ENCODE results near the gene NAV2. TPM values are rescaled to one million over a fixed set of nuclear protein-coding genes. Genes with fewer than 3 reads are reported as not detected.

Gene NAV2
- total RNA-seq, 1 experiment from 2014 or later, result 46.3 TPM

DNA sequence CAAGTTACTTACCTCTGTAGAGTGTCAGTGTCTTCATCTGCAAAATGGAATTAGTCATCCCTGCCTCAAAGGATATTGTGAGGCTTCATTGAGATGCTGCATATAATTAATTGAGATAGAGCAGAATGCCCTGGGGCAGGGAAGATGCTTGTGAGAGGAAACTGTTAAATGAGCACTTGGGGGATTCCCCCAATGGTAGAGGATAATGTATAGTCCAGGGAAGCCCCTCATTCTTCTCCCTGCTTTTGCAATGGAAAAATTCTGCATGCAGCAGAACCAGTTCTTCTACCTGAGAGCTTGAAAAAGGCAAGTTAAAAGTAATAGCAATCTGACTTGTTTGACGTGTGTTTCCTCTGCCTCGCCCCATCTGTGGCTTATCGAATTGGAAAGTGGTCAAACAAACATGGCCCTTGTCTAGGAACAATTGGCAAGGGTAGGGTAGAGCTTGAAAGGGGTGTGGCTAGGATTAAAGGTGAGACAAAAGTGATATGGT, 90.9 kb downstream of the NAV2 start:
- Mint-ChIP-seq H3K4me3 (no peak overlapping the region), H3K9me3 (no peaks in the 10 kb centered on the region), H3K36me3 (ENCODE audit: insufficient read depth in 1 of 3, low read depth in 3 of 3) (peaks cover 3 to 10% (median 3%) of the 10 kb centered on the region in 3 experiments; a peak in 4 of 7 replicates), H3K4me1 (peaks cover 58 to 67% of the 10 kb centered on the region in 2 experiments), H3K27ac (peak overlapping the region in 1 of 3 experiments; percentile 51; a peak in 1 of 7 replicates), H3K27me3 (ENCODE audit: low read depth) (no peaks in the 10 kb centered on the region)
- Histone ChIP-seq H3K23me2 (ENCODE audit: insufficient read length, low read depth, low read length, poor library complexity, severe bottlenecking) (no peaks in the 10 kb centered on the region), H3K9ac (ENCODE audit: extremely low read depth, insufficient read length, low read length) (no peak overlapping the region), H3T11ph (ENCODE audit: low read length) (no peak overlapping the region), H3K27me3 (ENCODE audit: insufficient read depth, low read length) (no peaks in the 10 kb centered on the region), H2AK5ac (ENCODE audit: insufficient read length, low read length) (no peak overlapping the region), H2BK12ac (ENCODE audit: insufficient read length, low read depth, low read length) (no peak overlapping the region), H4K91ac (ENCODE audit: insufficient read length, low read depth, low read length) (no peak overlapping the region), H3K79me1 (ENCODE audit: insufficient read depth, low read depth, low read length, poor library complexity, severe bottlenecking) (peaks cover 5% of the 10 kb centered on the region), H2BK5ac (ENCODE audit: insufficient read length, low read length) (no peak overlapping the region), H4K20me1 (ENCODE audit: control insufficient read depth, insufficient read depth, insufficient read length) (no peaks in the 10 kb centered on the region), H3K23ac (ENCODE audit: insufficient read length, low read depth, low read length) (no peak overlapping the region), H2BK20ac (ENCODE audit: low read depth, low read length, poor library complexity, severe bottlenecking) (no peak overlapping the region), H3K14ac (ENCODE audit: insufficient read depth, low read length) (no peak overlapping the region), H2AFZ (ENCODE audit: low read length) (no peak overlapping the region), H2BK15ac (ENCODE audit: low read depth, low read length) (no peak overlapping the region), H2BK120ac (ENCODE audit: low read depth, low read length, poor library complexity, severe bottlenecking) (no peak overlapping the region), H3K56ac (ENCODE audit: insufficient read length, low read depth, low read length) (no peak overlapping the region), H3K9me3 (ENCODE audit: control insufficient read depth, low read depth, low read length) (no peaks in the 10 kb centered on the region), H3K4me1 (ENCODE audit: insufficient read depth, low read length) (peaks cover 28% of the 10 kb centered on the region), H3K18ac (ENCODE audit: insufficient read length, low read depth, low read length) (no peak overlapping the region), H4K5ac (ENCODE audit: insufficient read length, low read depth, low read length) (no peak overlapping the region), H3K4me2 (ENCODE audit: insufficient read depth, insufficient read length, low read length) (no peak overlapping the region), H3K4ac (ENCODE audit: low read depth, low read length) (no peak overlapping the region), H3K27ac (ENCODE audit: insufficient read length, low read depth, low read length) (no peak overlapping the region), H4K8ac (replicated peaks; ENCODE audit: insufficient read length, low read depth, low read length) (no peak overlapping the region), H3K79me2 (ENCODE audit: insufficient read depth, low read length) (peaks cover 5% of the 10 kb centered on the region; the same call in 1 of the 2 replicates)
- no peak for TF ChIP-seq CTCF (conservative IDR thresholded peaks at IDR 0.05)
- no peak for DNase-seq
- no CpG with 5 or more reads among the region's 3 CpGs for WGBS (ENCODE audit: extremely low coverage, insufficient read length, low lambda C conversion rate)
